HG03439 (cell line): ENCODE data around the gene PIK3CG.

Experiments
- ATAC-seq: cut with Tn5 transposase; IDR thresholded peaks from one replicate; pipeline ENCODE4 v1.9.1; 2021; ENCODE audit warnings: mild to moderate bottlenecking, moderate library complexity; ENCODE audit not compliant: unreplicated experiment

The PIK3CG gene

DNA sequence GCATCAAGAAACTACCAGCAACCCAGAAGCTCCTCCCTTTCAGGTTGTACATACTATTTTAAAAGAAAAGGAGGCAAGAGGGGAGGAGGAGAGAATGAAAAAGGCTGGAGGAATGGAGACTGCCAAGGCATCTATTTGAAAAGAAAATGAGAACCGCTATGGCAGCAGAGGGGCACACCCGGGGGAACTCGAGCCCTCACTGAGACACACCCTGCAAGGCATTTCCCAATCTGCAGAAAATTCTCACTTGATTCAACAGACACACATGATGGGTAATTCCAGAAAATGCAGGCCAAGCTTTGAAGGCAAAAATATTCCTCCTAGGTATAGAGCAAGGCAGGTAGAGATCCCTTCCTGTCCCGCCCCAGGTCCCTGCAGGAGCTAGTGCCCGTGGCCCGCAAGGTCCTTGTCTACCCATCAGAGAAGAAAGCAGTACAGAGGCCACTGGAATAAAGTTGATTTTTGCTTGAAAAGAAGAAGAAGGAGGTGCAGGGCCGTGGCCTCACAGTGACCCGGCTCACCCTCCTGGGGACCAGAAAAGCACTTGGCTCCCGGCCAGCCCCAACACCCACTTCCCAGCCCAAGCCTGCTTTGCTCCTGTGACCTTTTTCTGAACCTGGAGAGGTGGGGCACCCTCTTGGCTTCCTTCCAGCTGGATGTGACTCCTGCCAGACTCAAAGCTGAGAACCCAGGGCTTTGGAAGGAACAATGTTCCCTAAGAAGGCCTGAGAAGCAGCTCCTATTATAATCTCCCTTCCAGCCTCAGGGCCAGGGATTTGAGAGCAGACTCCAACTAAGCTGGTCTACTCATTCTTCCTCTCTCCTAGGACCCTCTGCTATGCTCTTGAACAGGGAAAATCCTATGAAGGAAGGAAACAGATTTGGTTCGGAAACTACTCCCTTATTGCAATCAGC is 6.2 kb upstream of the PIK3CG start:
- ATAC-seq: no peak

DNA sequence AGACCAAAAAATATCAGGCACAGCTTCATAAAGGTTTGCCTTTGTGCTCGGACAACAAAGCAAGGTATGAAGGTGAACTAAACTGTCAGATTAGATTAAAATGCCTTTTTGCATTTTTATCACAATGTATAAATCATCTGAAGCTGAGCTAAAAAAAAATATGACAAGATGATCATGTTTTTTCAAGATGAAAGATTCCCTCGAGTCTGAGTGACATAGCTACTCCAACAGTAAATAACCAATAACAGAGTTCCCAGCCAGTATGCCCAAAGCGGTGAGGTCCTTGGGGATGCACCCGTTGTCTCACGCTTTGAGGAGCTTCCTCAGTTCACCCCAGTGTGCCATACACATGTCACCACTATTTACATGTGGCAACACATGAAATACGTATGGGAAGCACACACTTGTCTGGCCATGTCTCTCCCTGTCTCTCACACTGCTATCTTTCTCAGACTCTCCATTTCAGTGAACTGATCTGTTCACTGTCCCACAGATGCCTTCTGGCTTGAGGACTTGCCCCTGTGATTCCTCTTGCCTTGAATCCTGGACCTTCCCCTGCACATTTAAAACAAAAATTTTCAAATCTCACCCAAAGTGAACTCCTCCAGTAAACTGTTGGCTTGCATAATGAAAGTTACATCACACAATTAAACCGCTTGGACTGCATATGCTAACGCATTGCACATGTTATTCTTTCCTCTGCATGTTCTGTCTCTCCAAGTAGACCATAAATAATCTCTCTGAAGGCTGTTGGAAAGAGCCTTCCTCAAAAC is 2.6 kb upstream of the PIK3CG start:
- ATAC-seq: no peak

DNA sequence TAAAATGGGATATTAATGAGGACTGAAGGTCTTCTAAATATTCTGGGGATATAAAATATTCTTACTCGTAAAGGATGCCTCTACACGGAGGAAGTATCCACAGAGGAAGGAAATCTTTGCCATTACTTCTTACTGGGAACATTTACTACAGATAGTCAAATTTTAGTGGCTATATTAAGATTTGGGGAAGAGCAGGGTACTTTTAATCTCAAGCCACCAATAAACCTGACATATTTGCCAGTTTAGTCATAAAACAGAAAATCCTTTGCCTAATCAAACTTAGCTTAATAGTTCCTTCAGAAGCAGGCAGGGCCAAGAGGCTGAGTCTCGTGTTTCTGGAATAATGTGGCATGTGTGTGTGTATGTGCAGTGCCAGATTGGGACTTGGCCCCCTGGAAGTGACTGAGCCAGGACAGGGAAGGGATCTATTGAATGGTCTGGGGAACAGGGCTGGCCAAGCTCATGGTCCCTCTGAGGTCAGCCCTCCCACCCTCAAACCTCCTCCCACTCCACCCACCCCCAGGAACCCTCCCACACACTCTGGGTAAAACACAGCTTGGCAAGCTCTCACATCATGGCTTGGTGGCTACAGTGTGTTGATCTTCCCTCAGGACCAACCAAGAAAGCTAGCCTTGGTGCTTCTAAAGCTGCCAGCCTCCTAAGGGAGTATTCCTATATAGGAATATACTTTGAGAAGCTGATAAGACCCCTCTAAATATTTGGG is 1.6 kb upstream of the PIK3CG start:
- ATAC-seq: no peak

DNA sequence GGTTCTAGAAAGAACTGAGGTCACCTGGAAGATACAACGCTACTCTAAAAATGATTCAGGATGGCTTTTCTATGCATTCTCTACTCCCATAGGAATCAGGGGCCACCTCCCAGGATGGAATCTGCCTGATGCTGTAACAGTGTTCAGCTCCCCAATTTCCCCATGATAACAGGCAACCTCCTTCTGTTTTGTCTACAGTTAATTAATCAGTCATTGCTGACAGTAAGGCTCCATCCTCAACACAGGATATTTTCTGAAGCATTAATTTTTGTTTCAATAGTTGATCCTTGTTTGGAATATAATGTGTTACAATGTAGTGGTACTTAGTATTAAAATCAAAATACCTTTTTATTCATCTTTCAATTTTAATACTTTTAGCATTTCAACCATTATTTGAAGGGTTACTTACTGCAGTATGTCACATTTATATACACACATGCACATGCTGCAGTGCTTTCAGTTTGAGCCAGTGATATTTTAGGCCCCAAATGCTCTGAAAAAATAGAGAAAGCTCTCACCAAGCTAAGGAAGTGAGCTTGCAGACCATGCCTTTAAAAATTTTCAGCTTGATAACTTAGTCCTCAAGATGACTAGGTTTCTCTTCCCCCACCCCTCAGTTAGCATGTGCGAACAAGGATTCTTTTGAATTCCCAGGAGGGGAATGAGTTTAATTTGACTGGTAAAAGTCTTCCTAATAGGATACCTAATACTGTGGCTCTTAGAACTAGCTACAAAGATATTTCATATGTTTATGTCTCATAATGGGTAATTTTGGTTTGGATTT is 592 bp upstream of the PIK3CG start:
- ATAC-seq: peak; percentile 39

DNA sequence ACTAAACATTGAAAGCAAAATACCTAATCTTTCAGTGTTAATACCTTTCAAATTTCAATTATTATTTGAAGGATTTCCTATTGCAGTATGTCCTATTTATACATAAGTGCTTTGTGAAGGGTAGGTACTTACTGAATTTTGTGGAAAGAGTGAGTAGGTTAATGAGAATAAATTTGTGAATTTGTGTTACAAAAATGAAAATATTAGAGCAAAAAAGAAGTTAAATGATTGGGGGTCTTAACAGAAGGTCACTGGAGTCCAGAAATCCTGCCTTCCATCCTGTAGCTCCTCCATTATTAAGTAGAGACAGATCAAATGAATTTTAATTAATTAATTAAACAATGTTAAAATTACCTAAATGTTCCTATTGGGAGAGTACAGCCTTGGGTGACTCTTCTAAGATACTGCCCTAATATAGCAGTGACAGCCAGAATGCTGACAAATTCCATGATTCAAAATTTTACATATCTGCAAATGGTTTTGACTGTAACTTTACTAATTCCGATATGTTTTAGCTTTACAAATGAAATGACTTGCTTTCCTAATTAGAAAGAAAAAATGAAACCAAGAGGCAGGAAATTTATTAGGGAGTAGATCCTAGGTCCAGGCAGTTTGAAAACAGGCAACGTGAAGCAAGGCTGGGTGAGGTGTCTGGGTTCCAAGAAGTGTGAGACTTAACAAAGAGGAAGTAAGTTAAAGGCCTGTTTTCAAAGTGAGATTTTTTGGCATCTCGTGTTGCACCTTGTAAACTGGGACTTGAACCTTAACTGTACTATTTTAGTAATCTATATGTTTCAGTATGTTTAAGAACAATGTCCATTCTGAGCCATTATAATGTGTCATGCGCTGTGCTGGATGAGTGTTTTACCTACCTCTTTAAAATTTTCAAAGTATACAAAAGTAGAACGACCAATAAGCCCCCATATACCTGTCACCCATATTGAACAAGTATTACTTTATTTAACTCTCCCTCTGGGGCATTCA is 1.5 kb downstream of the PIK3CG start:
- ATAC-seq: peak; percentile 34

DNA sequence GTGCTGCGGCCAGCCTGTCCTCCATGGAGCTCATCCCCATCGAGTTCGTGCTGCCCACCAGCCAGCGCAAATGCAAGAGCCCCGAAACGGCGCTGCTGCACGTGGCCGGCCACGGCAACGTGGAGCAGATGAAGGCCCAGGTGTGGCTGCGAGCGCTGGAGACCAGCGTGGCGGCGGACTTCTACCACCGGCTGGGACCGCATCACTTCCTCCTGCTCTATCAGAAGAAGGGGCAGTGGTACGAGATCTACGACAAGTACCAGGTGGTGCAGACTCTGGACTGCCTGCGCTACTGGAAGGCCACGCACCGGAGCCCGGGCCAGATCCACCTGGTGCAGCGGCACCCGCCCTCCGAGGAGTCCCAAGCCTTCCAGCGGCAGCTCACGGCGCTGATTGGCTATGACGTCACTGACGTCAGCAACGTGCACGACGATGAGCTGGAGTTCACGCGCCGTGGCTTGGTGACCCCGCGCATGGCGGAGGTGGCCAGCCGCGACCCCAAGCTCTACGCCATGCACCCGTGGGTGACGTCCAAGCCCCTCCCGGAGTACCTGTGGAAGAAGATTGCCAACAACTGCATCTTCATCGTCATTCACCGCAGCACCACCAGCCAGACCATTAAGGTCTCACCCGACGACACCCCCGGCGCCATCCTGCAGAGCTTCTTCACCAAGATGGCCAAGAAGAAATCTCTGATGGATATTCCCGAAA is 2.7 kb downstream of the PIK3CG start:
- ATAC-seq: no peak

DNA sequence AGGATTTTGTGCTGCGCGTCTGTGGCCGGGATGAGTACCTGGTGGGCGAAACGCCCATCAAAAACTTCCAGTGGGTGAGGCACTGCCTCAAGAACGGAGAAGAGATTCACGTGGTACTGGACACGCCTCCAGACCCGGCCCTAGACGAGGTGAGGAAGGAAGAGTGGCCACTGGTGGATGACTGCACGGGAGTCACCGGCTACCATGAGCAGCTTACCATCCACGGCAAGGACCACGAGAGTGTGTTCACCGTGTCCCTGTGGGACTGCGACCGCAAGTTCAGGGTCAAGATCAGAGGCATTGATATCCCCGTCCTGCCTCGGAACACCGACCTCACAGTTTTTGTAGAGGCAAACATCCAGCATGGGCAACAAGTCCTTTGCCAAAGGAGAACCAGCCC is 3.3 kb downstream of the PIK3CG start:
- no peak for ATAC-seq

DNA sequence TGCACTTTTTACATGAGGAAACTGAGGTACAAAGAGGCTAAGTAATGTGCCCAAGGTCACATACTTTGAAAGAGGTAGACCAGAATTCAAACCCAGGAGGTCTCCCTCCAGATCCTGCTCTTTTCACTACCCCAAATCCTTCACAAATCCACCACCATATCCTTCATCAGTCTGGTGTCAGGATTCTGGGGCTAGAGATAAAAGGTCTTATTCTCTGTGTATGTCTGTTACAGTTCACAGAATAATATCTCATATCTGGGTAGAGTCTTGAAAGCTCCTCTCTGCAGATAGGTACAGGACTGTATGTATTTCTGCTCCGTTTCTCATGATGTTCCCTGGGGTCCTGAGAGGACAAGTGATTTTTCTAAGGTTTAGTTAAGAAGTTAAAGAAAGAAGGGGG is 4.9 kb downstream of the PIK3CG start:
- no peak for ATAC-seq

DNA sequence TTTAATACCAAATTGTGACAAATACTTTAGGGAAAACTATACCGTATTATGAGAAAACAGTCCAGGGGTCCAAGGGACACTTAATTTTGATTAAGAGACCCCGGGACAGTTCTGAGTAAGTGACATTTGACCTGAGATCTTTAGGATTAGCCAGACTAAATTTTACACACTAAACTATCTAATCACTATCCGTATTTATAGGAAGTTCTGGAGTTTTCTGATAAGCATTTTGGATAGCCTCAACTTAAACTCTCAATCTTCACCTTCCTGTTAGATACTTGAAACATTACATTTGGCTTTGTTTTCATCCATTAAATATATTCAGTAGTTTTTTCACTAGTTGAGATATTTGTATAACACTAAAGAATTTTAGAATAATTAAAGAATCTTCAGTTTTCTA is 5.4 kb downstream of the PIK3CG start:
- ATAC-seq: no peak

DNA sequence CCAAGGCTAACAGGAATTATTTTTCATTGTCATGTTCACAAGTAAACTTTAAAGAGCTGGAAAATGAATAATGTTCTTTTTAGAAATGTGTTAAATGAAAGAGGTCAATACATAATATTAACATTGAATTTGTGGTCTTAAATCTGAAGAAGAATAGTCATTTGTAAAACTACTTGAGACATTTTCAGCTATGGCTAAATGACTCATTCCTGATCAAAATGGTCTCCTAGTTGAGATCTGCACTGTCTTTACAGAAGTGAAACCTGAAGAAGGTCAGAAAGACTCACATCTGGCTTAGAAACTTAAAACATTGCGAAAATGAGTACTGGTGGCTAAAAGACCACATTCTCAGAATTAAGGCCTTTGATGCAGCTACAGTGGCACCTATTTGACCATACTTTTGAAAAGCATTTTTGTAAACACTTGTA is 5.9 kb downstream of the PIK3CG start:
- peak; percentile 87 for ATAC-seq

DNA sequence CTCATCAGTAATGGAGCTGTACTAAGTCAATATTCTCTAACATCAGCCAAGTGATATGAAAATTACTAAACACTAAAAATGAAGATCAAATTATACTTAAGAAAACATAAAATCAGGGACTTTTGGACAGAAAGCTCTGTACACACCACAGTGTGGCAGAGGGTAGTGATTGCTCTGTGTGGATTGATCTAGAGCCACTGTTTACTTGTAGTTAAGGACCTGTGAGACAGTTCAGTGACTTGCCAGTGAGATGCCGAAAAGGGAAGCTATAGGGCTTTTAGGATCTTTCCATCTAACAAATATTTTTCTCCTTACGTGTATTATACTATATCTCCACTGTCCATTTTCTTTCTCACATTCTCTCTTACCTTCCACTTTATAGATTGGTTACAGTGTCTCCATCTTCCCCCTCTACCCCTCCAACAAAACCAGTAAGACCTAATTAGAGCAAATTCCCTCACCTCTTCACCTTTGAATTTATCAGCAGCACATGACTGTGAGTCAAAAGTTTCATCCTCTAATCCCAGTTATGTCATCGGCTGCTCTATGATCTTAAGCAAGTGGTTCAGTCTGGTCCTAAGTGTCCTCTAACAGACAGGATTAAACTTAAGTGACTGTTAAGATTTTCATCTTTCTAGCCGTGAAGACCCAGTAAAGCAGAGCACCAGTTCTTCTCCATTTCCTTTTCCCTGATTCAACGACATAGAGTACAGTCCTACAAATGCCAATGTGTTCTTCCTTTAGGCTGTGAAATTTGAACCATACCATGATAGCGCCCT is 6.9 kb downstream of the PIK3CG start:
- ATAC-seq: no peak

DNA sequence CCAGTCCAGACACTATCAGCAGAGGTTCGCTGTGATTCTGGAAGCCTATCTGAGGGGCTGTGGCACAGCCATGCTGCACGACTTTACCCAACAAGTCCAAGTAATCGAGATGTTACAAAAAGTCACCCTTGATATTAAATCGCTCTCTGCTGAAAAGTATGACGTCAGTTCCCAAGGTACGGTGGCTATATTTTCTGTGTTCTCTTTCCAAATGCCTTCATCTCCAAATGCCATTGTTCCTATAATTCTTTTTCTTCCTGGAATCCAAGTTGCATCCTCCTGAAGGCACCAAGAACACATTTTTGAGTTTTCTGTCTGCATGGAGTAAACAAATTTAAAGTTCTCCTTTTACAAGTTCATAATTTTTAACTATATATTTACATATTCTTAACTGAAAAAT is 7.7 kb downstream of the PIK3CG start:
- no peak for ATAC-seq

DNA sequence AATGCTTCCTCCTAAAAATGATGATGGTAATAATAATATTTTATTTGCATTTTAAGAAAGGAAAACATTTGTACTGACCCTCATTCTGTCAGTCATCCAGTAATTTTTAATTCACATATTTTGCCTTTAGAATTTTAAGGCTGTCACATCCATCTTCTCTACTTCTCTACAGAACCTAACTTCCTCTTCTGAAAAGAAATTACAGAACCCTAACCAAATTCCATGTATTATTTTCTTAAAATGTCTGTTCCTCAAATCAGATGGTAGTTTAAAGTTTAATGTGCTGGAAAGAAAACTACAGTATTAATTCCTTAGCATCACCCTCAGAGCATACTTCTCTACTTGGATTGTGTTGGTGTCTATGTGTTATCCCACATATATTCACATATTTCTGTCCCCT is 9.0 kb downstream of the PIK3CG start:
- no peak for ATAC-seq

DNA sequence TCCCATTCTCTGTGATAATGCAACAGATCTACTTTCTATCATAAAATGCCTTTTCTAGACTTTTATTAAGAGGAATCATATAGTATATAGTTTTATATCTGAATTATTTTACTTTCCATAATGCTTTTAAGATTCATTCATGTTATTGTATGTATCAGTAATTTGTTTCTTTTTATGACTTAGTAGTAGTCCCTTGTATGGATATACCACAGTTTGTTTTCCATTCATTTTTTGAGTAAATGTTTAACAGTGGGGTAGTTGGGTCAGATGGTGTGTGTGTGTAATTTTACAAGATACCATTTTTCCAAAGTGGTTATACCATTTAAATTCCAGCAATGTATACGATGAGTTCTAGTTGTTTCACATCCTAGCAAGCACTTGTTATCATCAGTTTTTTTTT is 10.4 kb downstream of the PIK3CG start:
- no peak for ATAC-seq

DNA sequence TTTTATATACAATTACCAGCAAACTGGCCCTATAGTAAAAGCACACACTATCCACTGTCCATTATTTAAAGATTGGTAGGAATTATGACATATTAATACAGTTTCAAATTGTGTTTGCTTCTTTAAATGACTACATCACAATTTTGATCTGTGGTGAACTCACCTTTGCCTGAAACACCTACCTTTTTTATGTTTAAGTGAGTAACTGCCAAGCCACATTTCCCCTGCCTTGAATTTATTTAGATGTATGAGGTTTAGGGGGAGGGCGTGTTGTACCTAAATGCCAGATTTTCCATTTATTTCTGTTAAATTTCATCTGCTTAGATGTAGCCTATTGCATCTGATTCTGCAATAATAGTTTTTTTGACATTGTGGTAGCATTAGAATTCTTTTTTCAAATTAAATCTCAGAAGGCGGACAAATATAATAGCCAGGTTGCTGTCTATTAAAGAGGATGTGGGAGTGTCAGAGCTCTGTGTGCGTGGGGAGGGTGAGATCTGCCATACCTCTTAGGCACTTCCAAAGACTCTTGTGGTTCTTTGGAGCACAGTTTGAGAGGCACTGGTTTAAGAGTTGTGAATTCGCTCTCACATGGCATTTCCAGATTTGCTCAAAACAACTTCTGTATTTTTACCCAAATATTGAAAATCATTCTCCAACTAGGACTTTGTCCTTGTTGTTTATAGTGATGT is 13.8 kb downstream of the PIK3CG start:
- ATAC-seq: no peak

DNA sequence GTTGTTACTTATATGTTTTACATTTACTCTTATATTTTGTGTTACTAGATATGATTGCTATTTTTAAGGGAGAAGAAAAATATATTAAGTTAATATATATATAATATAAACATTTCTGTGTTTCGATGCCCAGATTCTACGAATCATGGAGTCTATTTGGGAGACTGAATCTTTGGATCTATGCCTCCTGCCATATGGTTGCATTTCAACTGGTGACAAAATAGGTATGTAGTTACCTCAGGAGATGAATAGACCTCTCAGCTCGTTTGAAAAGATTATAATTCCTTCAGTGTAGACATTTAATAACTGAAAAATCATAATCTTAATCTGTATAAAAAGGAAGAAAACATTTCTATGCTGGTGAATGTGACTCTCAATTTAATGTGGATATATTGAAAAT is 16.9 kb downstream of the PIK3CG start:
- ATAC-seq: no peak

DNA sequence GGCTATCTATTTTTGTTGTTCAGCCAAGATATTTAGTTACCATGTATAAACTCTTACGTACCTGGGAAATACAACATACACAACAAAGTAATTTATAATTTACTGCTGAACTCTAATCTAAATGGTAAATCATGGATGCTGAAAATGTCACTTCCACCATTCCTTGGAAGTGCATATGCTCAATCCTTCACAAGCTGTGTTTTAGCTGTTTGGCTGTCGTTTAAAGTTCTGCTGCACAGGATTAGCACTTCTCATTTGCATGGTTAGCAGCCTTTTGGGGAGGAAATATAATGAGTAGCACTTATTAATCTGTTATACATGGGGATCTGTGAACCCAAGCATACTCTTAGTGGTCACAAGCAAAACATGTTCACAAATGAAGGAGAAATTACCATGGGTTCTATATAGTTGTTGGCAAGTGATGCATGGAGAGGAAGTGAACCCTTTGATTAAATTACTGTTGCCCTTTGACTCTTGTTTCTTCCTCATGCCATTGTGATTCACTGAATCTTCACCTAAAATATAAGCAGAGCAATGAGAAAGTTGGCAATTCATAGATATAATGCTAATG is 18.5 kb downstream of the PIK3CG start:
- ATAC-seq: no peak
